ENCODE measurements around the gene ARHGEF4.

- TF ChIP-seq CTCF (IDR thresholded peaks at IDR 0.05): no peak
- no peak for TF ChIP-seq POLR2AphosphoS5 (IDR thresholded peaks at IDR 0.05)
Measured at GRCh38 chr2:130998561-130998960, 161.8 kb downstream of the ARHGEF4 start.
